Ascending aorta (tissue), 2 donors: ENCODE data around the gene ABLIM2. TPM values are rescaled to one million over a fixed set of nuclear protein-coding genes. Genes with fewer than 3 reads are reported as not detected.

Experiments
- DNase-seq, 2 donors: peaks; one replicate each; pipeline ENCODE4 v3.0.0-alpha.2; 2019; ENCODE audit warnings: low spot score in 2 of 2
- H3K27ac ChIP-seq, 2 donors: fragments of 200-600 bp; sonication (generic); one replicate each; pipeline ENCODE4 v1.5.1; 2016 to 2017; ENCODE audit warnings: mild to moderate bottlenecking in 1 of 2
- H3K27me3 ChIP-seq: fragments of 200-600 bp; sonication (generic); one replicate; pipeline ENCODE4 v1.5.1; 2017
- H3K36me3 ChIP-seq, 2 donors: fragments of 200-600 bp; sonication (generic); one replicate each; pipeline ENCODE4 v1.5.1; 2016
- H3K4me1 ChIP-seq, 2 donors: fragments of 200-600 bp; sonication (generic); one replicate each; pipeline ENCODE4 v1.5.1; 2016 to 2017; ENCODE audit warnings: mild to moderate bottlenecking in 1 of 2
- H3K4me3 ChIP-seq, 2 donors: fragments of 200-600 bp; sonication (generic); one replicate each; pipeline ENCODE4 v1.5.1; 2016 to 2017; ENCODE audit warnings: mild to moderate bottlenecking in 1 of 2
- H3K9me3 ChIP-seq, 2 donors: fragments of 200-600 bp; sonication (generic); one replicate each; pipeline ENCODE4 v1.5.1; 2016
- CTCF ChIP-seq, 3 experiments: fragments of 200-600 bp in 2 of 3; fragments of 450-650 bp in 1 of 3; sonication (generic) in 2 of 3; IDR thresholded peaks; one replicate each; pipeline ENCODE4 v1.5.1; 2016 to 2019; ENCODE audit warnings: antibody characterized with exemption in 3 of 3, mild to moderate bottlenecking in 1 of 3, moderate library complexity in 1 of 3
- intact Hi-C: fragments of 100-400 bp; cut with DNase I; formaldehyde crosslinking; loops from one replicate; pipeline ENCODE4 v1.15.1; 2023
- total RNA-seq: library from RNA; depleted of rRNA; stranded (reverse); fragments of >200 nt; gene quantifications from one replicate; pipeline ENCODE4 v1.1.0, GENCODE V29; 2016

The ABLIM2 gene
- total RNA-seq, 1 donor from 2014 or later: 30.8 TPM

DNA sequence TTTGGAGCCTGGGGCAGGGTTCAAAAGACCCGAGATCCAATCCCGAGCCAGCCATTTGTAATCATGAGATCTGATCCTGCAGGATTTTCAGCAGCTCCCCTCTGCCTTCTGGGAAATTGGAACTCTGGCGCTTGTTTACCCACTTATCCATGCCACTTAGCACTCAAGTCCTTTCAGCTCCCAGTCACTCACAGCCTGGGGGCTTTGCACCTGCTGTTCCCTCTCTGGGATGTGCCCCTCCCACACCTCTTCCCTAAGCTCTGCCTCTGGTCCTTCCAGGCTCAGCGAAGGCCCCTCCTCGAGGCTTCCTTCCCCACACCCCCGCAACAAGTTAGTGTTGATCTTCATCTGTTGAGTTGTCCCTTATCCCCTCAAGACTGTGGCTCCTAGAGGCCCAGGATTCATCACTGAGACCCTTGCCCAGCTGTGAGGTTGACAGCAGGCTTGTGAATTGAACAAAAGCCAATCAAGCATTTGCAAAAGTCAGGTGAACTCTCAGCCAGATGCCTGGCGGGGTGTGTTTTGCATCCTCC, 119.8 kb downstream of the ABLIM2 start:
- TF ChIP-seq CTCF (IDR thresholded peaks at IDR 0.05): no peak

DNA sequence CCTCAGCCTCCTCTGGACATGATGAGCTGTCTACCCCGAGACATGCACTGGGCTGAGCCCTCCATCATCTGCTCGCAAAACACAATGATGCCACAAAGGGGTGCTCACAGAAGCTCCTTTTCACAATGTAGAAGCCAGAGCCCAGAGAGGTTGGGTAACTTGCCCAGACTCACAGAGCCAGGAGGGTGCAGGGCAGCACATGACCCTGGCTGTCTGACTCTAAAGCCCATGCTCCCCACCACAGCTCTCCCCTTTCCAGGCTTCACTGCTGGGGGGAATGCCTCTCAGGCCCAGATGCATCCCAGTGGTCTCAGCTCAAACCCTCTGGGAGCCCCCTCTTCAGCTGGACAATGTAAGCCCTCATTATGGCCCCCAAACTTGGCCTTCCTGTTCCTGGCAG, 120.5 kb downstream of the ABLIM2 start:
- H3K27ac ChIP-seq: no peak overlapping the region
- TF ChIP-seq CTCF (IDR thresholded peaks at IDR 0.05): no peak
- no peaks in the 10 kb centered on the region for H3K9me3 ChIP-seq
- no peak for DNase-seq
- H3K4me1 ChIP-seq: no peaks in the 10 kb centered on the region
- intact Hi-C loops: no loop called here
- H3K27me3 ChIP-seq: no peaks in the 10 kb centered on the region
- no peaks in the 10 kb centered on the region for H3K36me3 ChIP-seq
- no peak overlapping the region for H3K4me3 ChIP-seq

More for the DNA sequence above, 119.8 kb downstream of the ABLIM2 start:
- intact Hi-C loops: no loop called here
- H3K27me3 ChIP-seq: no peaks in the 10 kb centered on the region
- no peaks in the 10 kb centered on the region for H3K4me1 ChIP-seq
- H3K36me3 ChIP-seq: peaks cover 0 to 4% of the 10 kb centered on the region in 2 donors
- H3K27ac ChIP-seq: no peak overlapping the region
- DNase-seq: no peak
- H3K4me3 ChIP-seq: no peak overlapping the region
- no peaks in the 10 kb centered on the region for H3K9me3 ChIP-seq

GRCh38 chr4:8037150-8037769, 121.4 kb downstream of the ABLIM2 start:
- H3K4me1 ChIP-seq: no peaks in the 10 kb centered on the region
- H3K27ac ChIP-seq: no peak overlapping the region
- no peaks in the 10 kb centered on the region for H3K27me3 ChIP-seq
- no peak for TF ChIP-seq CTCF (IDR thresholded peaks at IDR 0.05)
- DNase-seq: no peak
- H3K9me3 ChIP-seq: no peaks in the 10 kb centered on the region
- intact Hi-C loops: no loop called here
- H3K4me3 ChIP-seq: no peak overlapping the region
- no peaks in the 10 kb centered on the region for H3K36me3 ChIP-seq

- intact Hi-C loops: no loop called here
- no peaks in the 10 kb centered on the region for H3K27me3 ChIP-seq
- H3K4me1 ChIP-seq: no peaks in the 10 kb centered on the region
- no peaks in the 10 kb centered on the region for H3K9me3 ChIP-seq
- DNase-seq: no peak
- no peak overlapping the region for H3K4me3 ChIP-seq
- H3K36me3 ChIP-seq: no peaks in the 10 kb centered on the region
- TF ChIP-seq CTCF (IDR thresholded peaks at IDR 0.05): no peak
- H3K27ac ChIP-seq: no peak overlapping the region
These were observed 123.2 kb downstream of the ABLIM2 start for GRCh38 chr4:8035371-8035780.

- intact Hi-C loops: no loop called here
- Histone ChIP-seq H3K4me1 (no peaks in the 10 kb centered on the region), H3K36me3 (peaks cover 0 to 5% of the 10 kb centered on the region in 2 donors), H3K27ac (no peak overlapping the region), H3K27me3 (no peaks in the 10 kb centered on the region), H3K4me3 (no peak overlapping the region), H3K9me3 (no peaks in the 10 kb centered on the region)
- no peak for DNase-seq
- TF ChIP-seq CTCF (IDR thresholded peaks at IDR 0.05): no peak
These were observed 124.6 kb downstream of the ABLIM2 start for GRCh38 chr4:8033829-8034528.
